ENCODE results near the gene MIGA1.

The MIGA1 gene

DNA sequence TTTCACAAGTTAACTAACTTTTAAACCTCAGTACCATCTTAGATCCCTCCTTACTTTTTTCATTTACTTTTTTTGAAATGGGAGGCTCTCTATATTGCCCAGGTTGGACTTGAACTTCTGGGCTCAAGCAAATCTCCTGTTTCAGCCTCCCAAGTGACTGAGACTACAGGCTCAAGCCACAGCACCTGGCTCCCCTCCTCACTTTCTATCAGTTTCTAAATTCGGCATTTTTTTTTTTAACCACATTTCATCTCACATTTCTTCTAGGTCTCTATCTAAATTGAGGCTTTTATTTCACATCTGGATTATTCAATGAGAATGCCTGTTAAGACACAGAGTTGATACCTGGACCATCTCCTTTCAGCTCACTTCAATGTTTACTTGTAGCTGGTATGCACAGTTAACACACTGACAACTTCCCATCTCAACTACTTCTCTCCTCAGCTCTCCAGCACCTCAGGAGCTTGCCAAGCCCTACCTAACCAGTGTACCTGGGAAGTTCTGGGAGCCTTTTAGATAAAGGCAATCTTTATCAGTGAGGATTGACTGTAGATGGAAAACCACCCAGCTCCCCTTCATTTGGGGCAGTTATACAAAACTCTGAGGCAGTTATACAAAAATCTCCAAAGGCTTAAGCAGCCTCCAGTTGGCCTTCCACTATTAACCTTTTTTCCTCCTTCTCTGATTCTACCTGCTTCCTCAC lies 23.2 kb upstream of the MIGA1 start:
- H3K4me3 ChIP-seq (ENCODE audit: low read depth, low read length) = no peak overlapping the region
- DNase-seq (ENCODE audit: low read depth) = no peak

GRCh38 chr1:77757066-77757584 lies 22.3 kb upstream of the MIGA1 start:
- H3K4me3 ChIP-seq (ENCODE audit: low read depth, low read length) = no peak overlapping the region

More for the DNA sequence above, 23.2 kb upstream of the MIGA1 start:
- TF ChIP-seq, protein P1, sequence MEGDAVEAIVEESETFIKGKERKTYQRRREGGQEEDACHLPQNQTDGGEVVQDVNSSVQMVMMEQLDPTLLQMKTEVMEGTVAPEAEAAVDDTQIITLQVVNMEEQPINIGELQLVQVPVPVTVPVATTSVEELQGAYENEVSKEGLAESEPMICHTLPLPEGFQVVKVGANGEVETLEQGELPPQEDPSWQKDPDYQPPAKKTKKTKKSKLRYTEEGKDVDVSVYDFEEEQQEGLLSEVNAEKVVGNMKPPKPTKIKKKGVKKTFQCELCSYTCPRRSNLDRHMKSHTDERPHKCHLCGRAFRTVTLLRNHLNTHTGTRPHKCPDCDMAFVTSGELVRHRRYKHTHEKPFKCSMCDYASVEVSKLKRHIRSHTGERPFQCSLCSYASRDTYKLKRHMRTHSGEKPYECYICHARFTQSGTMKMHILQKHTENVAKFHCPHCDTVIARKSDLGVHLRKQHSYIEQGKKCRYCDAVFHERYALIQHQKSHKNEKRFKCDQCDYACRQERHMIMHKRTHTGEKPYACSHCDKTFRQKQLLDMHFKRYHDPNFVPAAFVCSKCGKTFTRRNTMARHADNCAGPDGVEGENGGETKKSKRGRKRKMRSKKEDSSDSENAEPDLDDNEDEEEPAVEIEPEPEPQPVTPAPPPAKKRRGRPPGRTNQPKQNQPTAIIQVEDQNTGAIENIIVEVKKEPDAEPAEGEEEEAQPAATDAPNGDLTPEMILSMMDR (IDR thresholded peaks at IDR 0.05; ENCODE audit: control insufficient read depth, extremely low read depth, insufficient read depth) = no peak

DNA sequence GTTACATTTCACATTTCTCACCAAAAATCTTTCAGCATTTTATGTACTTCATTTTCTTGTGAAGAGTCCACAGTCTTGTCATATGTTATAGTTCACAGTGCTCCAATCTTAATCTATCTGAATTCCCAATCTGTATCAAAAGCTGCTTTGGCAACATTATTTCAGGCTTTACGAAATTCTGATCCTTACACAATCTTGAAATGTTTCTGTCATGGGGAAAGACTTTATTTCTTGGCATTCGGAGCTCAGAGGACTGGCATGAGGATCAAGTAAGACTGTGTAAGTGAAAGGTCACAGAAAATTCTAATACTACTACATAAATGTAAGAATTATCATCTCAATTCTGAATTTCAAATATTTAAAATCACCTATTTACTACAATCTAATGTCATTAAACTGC lies 21.8 kb upstream of the MIGA1 start:
- no peak for DNase-seq (ENCODE audit: low read depth)
- TF ChIP-seq, protein P1 (IDR thresholded peaks at IDR 0.05; ENCODE audit: control insufficient read depth, extremely low read depth, insufficient read depth) = no peak
- H3K4me3 ChIP-seq (ENCODE audit: low read depth, low read length) = no peak overlapping the region

More at GRCh38 chr1:77757066-77757584, 22.3 kb upstream of the MIGA1 start:
- TF ChIP-seq, protein P1 (IDR thresholded peaks at IDR 0.05; ENCODE audit: control insufficient read depth, extremely low read depth, insufficient read depth) = no peak
- DNase-seq (ENCODE audit: low read depth) = no peak

- peak within 1 kb of the TSS; percentile 73 for H3K4me3 ChIP-seq (ENCODE audit: low read depth, low read length)
- DNase-seq (ENCODE audit: low read depth) = peak; percentile 30
- TF ChIP-seq, protein P1 (IDR thresholded peaks at IDR 0.05; ENCODE audit: control insufficient read depth, extremely low read depth, insufficient read depth) = 0 out of 2 replicates have a peak, but pooled peaks have one; percentile 7
These were observed 20.1 kb upstream of the MIGA1 start, which contains the start of gene USP33 for GRCh38 chr1:77759071-77760028. Gene USP33 (minus strand): TSS chr1:77759852. CDS start chr1:77741697, 18,155 bp downstream.

DNA sequence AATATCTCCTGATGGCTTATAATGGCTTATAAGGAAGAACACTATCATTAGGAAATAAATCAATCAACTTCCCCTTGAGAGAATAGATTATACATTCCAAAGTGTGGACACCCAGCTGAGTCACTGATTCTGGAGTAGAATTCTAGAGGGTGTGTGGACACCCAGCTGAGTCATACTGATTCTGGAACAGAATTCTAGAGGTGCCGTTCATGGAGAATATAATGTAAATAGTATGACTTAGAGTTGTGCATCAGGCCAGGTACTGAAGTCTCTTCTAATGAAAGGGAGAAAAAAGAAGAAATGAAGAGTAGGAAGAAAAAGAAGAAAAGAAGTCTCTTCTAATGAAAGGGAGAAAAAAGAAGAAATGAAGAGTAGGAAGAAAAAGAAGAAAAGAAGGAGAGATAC lies 17.4 kb upstream of the MIGA1 start:
- DNase-seq (ENCODE audit: low read depth) = no peak
- TF ChIP-seq, protein P1 (IDR thresholded peaks at IDR 0.05; ENCODE audit: control insufficient read depth, extremely low read depth, insufficient read depth) = no peak

DNA sequence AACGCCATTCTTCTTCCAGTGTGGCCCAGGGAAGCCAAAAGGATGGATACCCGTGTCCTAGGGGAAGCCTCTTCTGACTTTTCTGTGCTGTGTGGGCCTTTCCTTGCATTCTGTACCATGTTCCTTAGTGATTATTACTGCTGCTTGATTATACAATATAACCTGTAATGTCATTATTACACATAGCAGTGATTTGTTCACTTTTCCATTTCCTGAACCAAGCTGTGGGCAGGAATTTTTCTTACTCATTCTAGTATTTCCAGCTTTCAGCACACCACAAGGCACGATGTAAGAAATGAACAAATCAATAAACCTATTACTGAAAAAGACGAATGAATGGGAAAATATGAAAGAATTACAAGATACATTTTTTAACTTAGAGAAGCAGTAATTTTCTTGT lies 11.4 kb upstream of the MIGA1 start:
- DNase-seq (ENCODE audit: low read depth) = no peak
- TF ChIP-seq, protein P1 (IDR thresholded peaks at IDR 0.05; ENCODE audit: control insufficient read depth, extremely low read depth, insufficient read depth) = no peak
- no peak overlapping the region for H3K4me3 ChIP-seq (ENCODE audit: low read depth, low read length)

More for the DNA sequence above, 17.4 kb upstream of the MIGA1 start:
- H3K4me3 ChIP-seq (ENCODE audit: low read depth, low read length) = no peak overlapping the region

Data from LNCaP clone FGC (cell line).